ENCODE results near the gene CCDC188.

- TF ChIP-seq EZH2 (IDR thresholded peaks at IDR 0.05; ENCODE audit: borderline replicate concordance, low read depth, low read length, poor library complexity, severe bottlenecking) = no peak
- TF ChIP-seq CTCF (conservative IDR thresholded peaks at IDR 0.05; ENCODE audit: low read depth, low read length) = no peak
These were observed 24.7 kb upstream of the CCDC188 start for GRCh38 chr22:20175597-20175900.

Data from A673 (cell line).